Body of pancreas (tissue), 4 donors: ENCODE results near the gene CX3CL1.
"Not testable (repeated sequence)": the region's sequence is repeated elsewhere in the genome, so short reads cannot be mapped to it uniquely, and the experiment has no call there.

Experiments
- POLR2A ChIP-seq, 3 donors: fragments of 450-650 bp; IDR thresholded peaks; one replicate each; pipeline ENCODE4 v1.6.1; 2016; ENCODE audit warnings: antibody characterized with exemption in 3 of 3, mild to moderate bottlenecking in 2 of 3
- TF ChIP-seq, protein P1 (sequence below), 7 experiments: fragments of 450-650 bp in 4 of 7; fragments of 200-600 bp in 3 of 7; sonication (generic) in 3 of 7; IDR thresholded peaks; one replicate each; pipeline ENCODE4 v1.5.1; 2016 to 2019; ENCODE audit warnings: antibody characterized with exemption in 7 of 7

DNA sequence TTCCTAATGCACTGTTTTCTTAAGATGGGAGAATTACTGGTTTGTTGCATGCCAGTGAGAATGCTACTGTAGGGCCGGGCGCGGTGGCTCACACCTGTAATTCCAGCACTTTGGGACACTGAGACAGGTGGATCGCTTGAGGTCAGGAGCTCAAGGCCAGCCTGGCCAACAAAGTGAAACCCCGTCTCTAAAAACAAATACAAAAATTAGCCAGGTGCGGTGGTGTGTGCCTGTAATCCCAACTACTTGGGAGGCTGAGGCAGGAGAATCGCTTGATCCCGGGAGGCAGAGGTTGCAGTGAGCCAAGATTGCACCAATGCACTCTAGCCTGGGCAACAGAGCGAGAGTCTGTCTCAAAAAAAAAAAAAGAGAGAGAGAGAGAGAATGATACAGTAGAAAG, 29.7 kb upstream of the CX3CL1 start:
- TF ChIP-seq, protein P1, sequence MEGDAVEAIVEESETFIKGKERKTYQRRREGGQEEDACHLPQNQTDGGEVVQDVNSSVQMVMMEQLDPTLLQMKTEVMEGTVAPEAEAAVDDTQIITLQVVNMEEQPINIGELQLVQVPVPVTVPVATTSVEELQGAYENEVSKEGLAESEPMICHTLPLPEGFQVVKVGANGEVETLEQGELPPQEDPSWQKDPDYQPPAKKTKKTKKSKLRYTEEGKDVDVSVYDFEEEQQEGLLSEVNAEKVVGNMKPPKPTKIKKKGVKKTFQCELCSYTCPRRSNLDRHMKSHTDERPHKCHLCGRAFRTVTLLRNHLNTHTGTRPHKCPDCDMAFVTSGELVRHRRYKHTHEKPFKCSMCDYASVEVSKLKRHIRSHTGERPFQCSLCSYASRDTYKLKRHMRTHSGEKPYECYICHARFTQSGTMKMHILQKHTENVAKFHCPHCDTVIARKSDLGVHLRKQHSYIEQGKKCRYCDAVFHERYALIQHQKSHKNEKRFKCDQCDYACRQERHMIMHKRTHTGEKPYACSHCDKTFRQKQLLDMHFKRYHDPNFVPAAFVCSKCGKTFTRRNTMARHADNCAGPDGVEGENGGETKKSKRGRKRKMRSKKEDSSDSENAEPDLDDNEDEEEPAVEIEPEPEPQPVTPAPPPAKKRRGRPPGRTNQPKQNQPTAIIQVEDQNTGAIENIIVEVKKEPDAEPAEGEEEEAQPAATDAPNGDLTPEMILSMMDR (IDR thresholded peaks at IDR 0.05) = not testable (repeated sequence)
- TF ChIP-seq POLR2A (IDR thresholded peaks at IDR 0.05) = not testable (repeated sequence)
